ENCODE results near the gene CYP4F8. TPM values are rescaled to one million over a fixed set of nuclear protein-coding genes. Genes with fewer than 3 reads are reported as not detected.
"Not testable (repeated sequence)": the region's sequence is repeated elsewhere in the genome, so short reads cannot be mapped to it uniquely, and the experiment has no call there.

Gene CYP4F8
- total RNA-seq, result not detected

- Mint-ChIP-seq H3K36me3 (ENCODE audit: low read depth) (no peaks in the 10 kb centered on the region), H3K27me3 (no peaks in the 10 kb centered on the region), H3K4me3 (no peak within 1 kb of the TSS), H3K9me3 (no peaks in the 10 kb centered on the region), H3K27ac (peak within 1 kb of the TSS; percentile 50), H3K4me1 (no peaks in the 10 kb centered on the region)
- ChIA-PET CTCF (no interaction called here), POLR2A (no interaction called here)
- DNase-seq, result no peak
Observed at GRCh38 chr19:15614507-15615379, at the start of gene CYP4F8. CYP4F8 (plus strand) TSS chr19:15615218; CDS start chr19:15615617, 399 bp downstream.

- ChIA-PET POLR2A (no interaction called here), CTCF (no interaction called here)
- H3K36me3 Mint-ChIP-seq (ENCODE audit: low read depth), result no peaks in the 10 kb centered on the region
- no peak overlapping the region for H3K4me3 Mint-ChIP-seq
- no peaks in the 10 kb centered on the region for H3K4me1 Mint-ChIP-seq
- H3K27me3 Mint-ChIP-seq, result peaks cover 13% of the 10 kb centered on the region
- no peaks in the 10 kb centered on the region for H3K9me3 Mint-ChIP-seq
- DNase-seq, result no peak
- no peak overlapping the region for H3K27ac Mint-ChIP-seq
Observed at GRCh38 chr19:15570420-15570819, 44.6 kb upstream of the CYP4F8 start.

GRCh38 chr19:15575406-15575805 lies 39.6 kb upstream of the CYP4F8 start:
- Mint-ChIP-seq H3K4me3 (no peak overlapping the region), H3K36me3 (ENCODE audit: low read depth) (no peaks in the 10 kb centered on the region), H3K27ac (no peak overlapping the region), H3K4me1 (no peaks in the 10 kb centered on the region), H3K27me3 (peaks cover 2% of the 10 kb centered on the region), H3K9me3 (no peaks in the 10 kb centered on the region)
- POLR2A ChIA-PET, result no interaction called here
- CTCF ChIA-PET, result interaction anchor here (0.6 kb wide), 1 partner anchor 366 kb away, joined by 3 read pairs; no protein-coding TSS in a partner anchor
- no peak for DNase-seq

GRCh38 chr19:15576526-15577156 lies 38.4 kb upstream of the CYP4F8 start:
- Mint-ChIP-seq H3K4me3 (no peak overlapping the region), H3K27ac (no peak overlapping the region), H3K9me3 (no peaks in the 10 kb centered on the region), H3K36me3 (ENCODE audit: low read depth) (no peaks in the 10 kb centered on the region), H3K4me1 (no peaks in the 10 kb centered on the region), H3K27me3 (peaks cover 7% of the 10 kb centered on the region)
- no peak for DNase-seq
- ChIA-PET POLR2A (no interaction called here), CTCF (interaction anchor here (0.6 kb wide), 1 partner anchor 485 kb away, joined by 3 read pairs; no protein-coding TSS in a partner anchor)

- H3K9me3 Mint-ChIP-seq, result no peaks in the 10 kb centered on the region
- peaks cover 7% of the 10 kb centered on the region for H3K27me3 Mint-ChIP-seq
- CTCF ChIA-PET, result no interaction called here
Observed at GRCh38 chr19:15577184-15577771, 37.7 kb upstream of the CYP4F8 start.

GRCh38 chr19:15583346-15583745 lies 31.7 kb upstream of the CYP4F8 start:
- ChIA-PET POLR2A (no interaction called here), CTCF (no interaction called here)
- no peak overlapping the region for H3K27ac Mint-ChIP-seq
- peaks cover 7% of the 10 kb centered on the region for H3K27me3 Mint-ChIP-seq
- H3K4me3 Mint-ChIP-seq, result no peak overlapping the region
- H3K36me3 Mint-ChIP-seq (ENCODE audit: low read depth), result no peaks in the 10 kb centered on the region
- H3K9me3 Mint-ChIP-seq, result no peaks in the 10 kb centered on the region
- no peak for DNase-seq
- peaks cover 3% of the 10 kb centered on the region for H3K4me1 Mint-ChIP-seq

More at GRCh38 chr19:15577184-15577771, 37.7 kb upstream of the CYP4F8 start:
- Mint-ChIP-seq H3K4me3 (no peak overlapping the region), H3K4me1 (no peaks in the 10 kb centered on the region), H3K36me3 (ENCODE audit: low read depth) (no peaks in the 10 kb centered on the region), H3K27ac (no peak overlapping the region)
- DNase-seq, result no peak
- POLR2A ChIA-PET, result no interaction called here

- Mint-ChIP-seq H3K27me3 (peaks cover 7% of the 10 kb centered on the region), H3K36me3 (ENCODE audit: low read depth) (no peaks in the 10 kb centered on the region), H3K9me3 (no peaks in the 10 kb centered on the region), H3K4me1 (peaks cover 3% of the 10 kb centered on the region), H3K4me3 (no peak overlapping the region), H3K27ac (no peak overlapping the region)
- POLR2A ChIA-PET, result no interaction called here
- CTCF ChIA-PET, result no interaction called here
- DNase-seq, result no peak
Observed at GRCh38 chr19:15584095-15584494, 30.9 kb upstream of the CYP4F8 start.

- Mint-ChIP-seq H3K27me3 (peaks cover 7% of the 10 kb centered on the region), H3K4me3 (no peak overlapping the region), H3K9me3 (no peaks in the 10 kb centered on the region), H3K4me1 (peaks cover 3% of the 10 kb centered on the region), H3K36me3 (ENCODE audit: low read depth) (no peaks in the 10 kb centered on the region), H3K27ac (no peak overlapping the region)
- peak; percentile 85 for DNase-seq
- ChIA-PET POLR2A (no interaction called here), CTCF (no interaction called here)
Observed at GRCh38 chr19:15584541-15585115, 30.4 kb upstream of the CYP4F8 start.

GRCh38 chr19:15587663-15588062 lies 27.4 kb upstream of the CYP4F8 start:
- no peaks in the 10 kb centered on the region for H3K27me3 Mint-ChIP-seq
- no peak overlapping the region for H3K27ac Mint-ChIP-seq
- no peak overlapping the region for H3K4me3 Mint-ChIP-seq
- peaks cover 3% of the 10 kb centered on the region for H3K4me1 Mint-ChIP-seq
- no peak for DNase-seq
- no peaks in the 10 kb centered on the region for H3K9me3 Mint-ChIP-seq
- H3K36me3 Mint-ChIP-seq (ENCODE audit: low read depth), result no peaks in the 10 kb centered on the region
- CTCF ChIA-PET, result no interaction called here
- POLR2A ChIA-PET, result no interaction called here

GRCh38 chr19:15588265-15588664 lies 26.8 kb upstream of the CYP4F8 start:
- ChIA-PET CTCF (interaction anchor here (0.6 kb wide), 1 partner anchor 497 kb away, joined by 3 read pairs; no protein-coding TSS in a partner anchor), POLR2A (no interaction called here)
- H3K4me1 Mint-ChIP-seq, result peaks cover 3% of the 10 kb centered on the region
- no peak overlapping the region for H3K4me3 Mint-ChIP-seq
- DNase-seq, result no peak
- no peak overlapping the region for H3K27ac Mint-ChIP-seq
- no peaks in the 10 kb centered on the region for H3K9me3 Mint-ChIP-seq
- H3K27me3 Mint-ChIP-seq, result no peaks in the 10 kb centered on the region
- H3K36me3 Mint-ChIP-seq (ENCODE audit: low read depth), result no peaks in the 10 kb centered on the region

- no peaks in the 10 kb centered on the region for H3K4me1 Mint-ChIP-seq
- no peaks in the 10 kb centered on the region for H3K27me3 Mint-ChIP-seq
- no peak overlapping the region for H3K27ac Mint-ChIP-seq
- no peaks in the 10 kb centered on the region for H3K36me3 Mint-ChIP-seq (ENCODE audit: low read depth)
- no peak for DNase-seq
- CTCF ChIA-PET, result no interaction called here
- no peak overlapping the region for H3K4me3 Mint-ChIP-seq
- POLR2A ChIA-PET, result no interaction called here
- H3K9me3 Mint-ChIP-seq, result no peaks in the 10 kb centered on the region
Observed at GRCh38 chr19:15589760-15590451, 25.1 kb upstream of the CYP4F8 start.

- H3K9me3 Mint-ChIP-seq, result peaks cover 3% of the 10 kb centered on the region
- no peaks in the 10 kb centered on the region for H3K4me1 Mint-ChIP-seq
- H3K27ac Mint-ChIP-seq, result no peak overlapping the region
- H3K36me3 Mint-ChIP-seq (ENCODE audit: low read depth), result no peaks in the 10 kb centered on the region
- ChIA-PET POLR2A (no interaction called here), CTCF (no interaction called here)
- no peak overlapping the region for H3K4me3 Mint-ChIP-seq
- DNase-seq, result no peak
- H3K27me3 Mint-ChIP-seq, result peaks cover 7% of the 10 kb centered on the region
Observed at GRCh38 chr19:15591796-15592195, 23.2 kb upstream of the CYP4F8 start.

- H3K36me3 Mint-ChIP-seq (ENCODE audit: low read depth); H3K4me3 Mint-ChIP-seq; CTCF ChIA-PET; H3K4me1 Mint-ChIP-seq; H3K27me3 Mint-ChIP-seq; H3K9me3 Mint-ChIP-seq; DNase-seq; POLR2A ChIA-PET; H3K27ac Mint-ChIP-seq: not testable (repeated sequence)
Observed at GRCh38 chr19:15592506-15592905, 22.5 kb upstream of the CYP4F8 start.
